ENCODE measurements around the gene LRRC39.
A peak's percentile ranks its signal among the peaks of the same experiment; 100 is the strongest.

Gene LRRC39

GRCh38 chr1:100145116-100145515 is 32.9 kb downstream of the LRRC39 start:
- DNase-seq = no peak

DNA sequence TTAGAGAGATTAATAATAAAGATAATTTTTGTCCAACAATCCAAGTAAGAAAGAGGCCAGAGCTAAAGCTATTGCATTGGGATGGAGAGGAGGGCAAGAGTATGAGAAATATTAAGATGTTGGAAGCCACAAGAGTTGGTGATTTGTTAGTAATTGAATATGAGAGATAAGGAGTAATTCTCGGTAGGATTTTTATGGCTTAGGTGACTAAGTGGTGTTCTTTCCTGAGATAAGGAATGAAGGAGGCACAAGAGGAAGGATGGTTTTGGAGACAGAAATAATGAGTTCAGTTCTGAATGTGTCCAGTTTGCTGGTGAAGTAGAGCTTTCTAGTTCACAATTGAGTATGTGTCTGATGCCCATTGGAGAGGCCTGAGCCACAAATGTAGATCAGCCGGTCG is 35.7 kb downstream of the LRRC39 start:
- DNase-seq = no peak

DNA sequence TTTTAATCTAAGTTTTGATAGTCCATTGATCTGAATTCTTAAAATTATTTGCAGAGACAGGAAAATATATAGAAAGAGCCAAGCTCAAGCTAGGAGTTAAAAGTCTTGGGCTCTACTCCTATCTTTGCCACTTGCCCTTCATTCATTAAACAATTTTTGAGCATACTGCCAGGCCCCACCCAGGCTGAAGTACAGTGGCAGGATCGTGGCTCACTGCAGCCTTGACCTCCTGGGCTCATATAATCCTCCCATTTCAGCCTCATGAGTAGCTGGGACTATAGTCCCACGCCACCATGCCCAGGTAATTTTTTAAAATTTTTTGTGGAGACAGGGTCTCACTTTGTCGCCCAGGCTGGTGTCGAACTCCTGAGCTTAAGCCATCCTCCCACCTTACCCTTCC is 36.9 kb downstream of the LRRC39 start:
- no peak for DNase-seq

DNA sequence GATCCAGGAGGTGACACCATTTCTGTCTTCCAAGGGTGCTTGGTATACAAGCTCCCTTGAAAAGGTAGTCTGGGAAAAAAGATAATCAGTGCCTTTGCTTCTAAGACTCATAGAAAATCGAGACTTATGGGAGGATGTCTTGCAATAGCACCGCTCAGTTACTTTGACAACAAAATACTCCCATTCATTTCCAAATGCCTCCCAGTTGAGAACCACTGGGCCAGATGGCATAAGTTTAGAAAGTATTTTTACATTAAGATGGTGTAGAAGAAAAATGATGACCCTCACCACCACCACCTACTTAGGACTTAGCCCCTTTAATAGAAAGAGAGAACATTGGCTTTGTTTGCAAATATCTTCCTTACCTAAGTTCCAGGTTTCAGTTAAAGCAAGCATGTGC is 40.5 kb downstream of the LRRC39 start:
- DNase-seq = no peak

- no peak for DNase-seq
Measured at GRCh38 chr1:100134872-100135271, 43.2 kb downstream of the LRRC39 start.

DNA sequence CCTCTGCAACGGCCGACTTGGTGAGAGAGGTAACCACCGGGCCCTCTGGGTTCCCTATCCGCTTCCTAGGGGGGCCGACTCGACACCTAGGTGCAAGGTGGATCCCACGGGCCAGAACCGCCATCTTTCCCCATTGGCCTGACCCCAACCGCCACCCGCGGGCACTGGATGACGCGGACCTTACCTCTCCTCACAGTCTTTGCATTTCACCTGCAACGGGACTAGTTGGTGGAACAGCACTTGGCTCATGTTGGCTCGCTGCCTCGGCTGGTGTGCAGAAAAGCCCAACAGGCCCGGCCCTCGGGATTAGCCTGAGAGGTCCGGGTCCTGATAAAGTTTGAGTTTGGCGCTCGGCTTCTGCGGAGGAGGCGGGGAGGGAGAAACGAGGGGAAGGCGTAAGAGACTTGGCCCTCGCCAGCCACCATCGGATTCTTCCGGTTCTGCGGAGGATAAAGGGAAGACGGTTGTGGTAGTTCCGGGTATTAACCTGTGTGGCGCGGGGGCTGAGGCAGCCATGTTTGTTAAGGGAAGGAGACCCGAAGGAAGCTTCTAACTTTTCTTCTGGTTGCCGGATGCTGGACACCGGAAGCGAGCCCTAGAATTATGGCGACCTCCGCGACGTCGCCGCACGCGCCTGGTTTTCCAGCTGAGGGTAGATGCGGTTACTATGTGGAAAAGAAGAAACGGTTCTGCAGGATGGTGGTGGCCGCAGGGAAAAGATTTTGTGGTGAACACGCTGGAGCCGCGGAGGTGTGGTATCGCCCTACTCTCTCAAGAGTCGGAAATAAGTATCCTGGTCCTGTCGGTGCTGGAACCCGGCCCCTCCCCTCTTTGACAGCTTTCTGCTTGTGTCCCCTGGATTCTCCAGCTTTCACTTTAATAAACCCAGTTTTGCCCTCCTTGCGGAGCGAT is 45.2 kb downstream of the LRRC39 start, which contains the start of the genes SASS6 and TRMT13:
Gene SASS6 (minus strand): TSS at position 365 of the 912 bp plus-strand sequence. CDS start 116 bp downstream, at position 249.
Gene TRMT13 (plus strand): TSS at position 598 of the 912 bp plus-strand sequence. CDS start 6 bp downstream, at position 604.
- DNase-seq = peak; percentile 77 to 88 (median 82)

- DNase-seq = no peak
Measured at GRCh38 chr1:100131623-100132022, 46.4 kb downstream of the LRRC39 start.

GRCh38 chr1:100130552-100131077 is 47.4 kb downstream of the LRRC39 start:
- no peak for DNase-seq

DNA sequence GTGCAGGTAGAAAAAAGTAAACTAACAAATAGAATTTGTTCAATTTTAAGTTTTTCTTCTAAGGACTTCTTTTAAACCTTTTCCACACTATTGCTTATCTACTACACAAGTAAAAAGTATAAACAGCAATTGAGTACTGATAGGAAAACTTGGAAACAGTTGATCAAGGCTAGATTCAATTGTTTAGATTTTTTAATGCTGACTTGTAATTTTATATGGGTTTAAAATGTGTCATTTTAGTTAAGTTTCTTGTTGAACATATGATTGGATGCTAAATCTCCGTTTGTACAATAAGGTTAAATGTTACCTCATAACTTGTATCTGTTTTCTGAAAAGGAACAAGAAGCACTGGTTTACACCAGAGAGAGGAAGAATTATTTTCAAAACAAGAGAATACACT is 50.8 kb downstream of the LRRC39 start:
- no peak for DNase-seq

DNA sequence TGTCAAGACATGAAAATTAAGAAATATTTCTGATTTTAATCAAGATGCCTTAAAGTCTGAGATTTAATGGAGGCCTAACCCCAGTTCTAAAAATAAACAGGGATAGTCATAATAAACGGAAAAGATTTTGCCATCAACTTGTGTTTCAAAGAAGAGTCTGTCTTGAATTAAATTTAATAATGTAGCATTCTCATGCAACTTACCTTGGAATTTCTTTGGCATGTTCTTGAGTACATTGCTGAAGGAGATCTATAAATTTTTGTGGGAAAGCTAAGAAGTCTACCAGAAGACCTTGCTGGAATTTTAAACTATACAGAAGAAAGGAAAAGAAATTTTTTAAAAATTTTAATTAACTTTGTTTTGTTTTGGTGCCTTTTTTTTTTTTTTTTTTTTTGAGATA is 55.9 kb downstream of the LRRC39 start:
- DNase-seq = no peak

DNA sequence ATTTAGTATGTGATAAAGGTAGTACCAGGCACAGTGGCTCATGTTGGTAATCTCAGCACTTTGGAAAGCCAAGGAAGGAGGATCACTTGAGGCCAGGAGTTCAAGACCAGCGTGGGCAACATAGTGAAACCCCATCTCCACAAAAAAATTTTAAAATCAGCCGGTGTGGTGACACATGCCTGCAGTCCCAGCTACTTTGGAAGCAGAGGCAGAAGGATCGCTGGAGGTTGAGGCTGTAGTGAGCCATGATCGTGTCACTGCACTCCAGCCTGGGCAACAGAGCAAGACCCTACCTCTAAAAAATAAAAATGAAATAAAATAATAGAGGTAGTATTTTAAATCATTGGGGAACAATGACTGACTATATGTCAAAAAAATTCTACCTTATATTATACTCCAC is 62.5 kb downstream of the LRRC39 start:
- no peak for DNase-seq

DNA sequence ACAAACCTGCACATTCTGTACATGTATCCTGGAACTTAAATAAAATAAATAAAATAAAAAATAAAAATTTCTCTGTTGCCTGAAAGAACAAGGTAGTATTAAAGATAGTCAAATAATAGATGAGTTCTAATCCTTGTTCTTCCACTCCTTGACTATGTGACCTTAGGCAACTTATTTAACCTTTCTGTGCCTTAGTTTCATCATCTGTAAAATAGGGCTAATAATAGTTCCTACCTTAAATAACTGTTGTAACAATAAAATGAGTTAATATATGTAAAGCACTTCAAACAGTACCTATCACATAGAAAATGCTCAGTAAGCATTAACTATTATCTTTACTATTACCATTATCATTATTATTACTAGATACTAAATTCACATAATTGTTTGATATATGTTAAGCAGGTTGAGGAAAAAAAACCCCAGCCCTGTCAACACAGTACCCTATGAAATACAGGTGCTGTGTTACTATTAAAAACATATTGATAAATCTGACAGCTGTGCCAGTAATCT is 68.4 kb downstream of the LRRC39 start:
- no peak for DNase-seq

GRCh38 chr1:100107696-100108095 is 70.4 kb downstream of the LRRC39 start:
- no peak for DNase-seq

GRCh38 chr1:100101564-100101963 is 76.5 kb downstream of the LRRC39 start:
- no peak for DNase-seq

- DNase-seq = no peak
Measured at GRCh38 chr1:100100202-100100601, 77.9 kb downstream of the LRRC39 start.
